Measurements from ENCODE around the gene PRKN.

DNA sequence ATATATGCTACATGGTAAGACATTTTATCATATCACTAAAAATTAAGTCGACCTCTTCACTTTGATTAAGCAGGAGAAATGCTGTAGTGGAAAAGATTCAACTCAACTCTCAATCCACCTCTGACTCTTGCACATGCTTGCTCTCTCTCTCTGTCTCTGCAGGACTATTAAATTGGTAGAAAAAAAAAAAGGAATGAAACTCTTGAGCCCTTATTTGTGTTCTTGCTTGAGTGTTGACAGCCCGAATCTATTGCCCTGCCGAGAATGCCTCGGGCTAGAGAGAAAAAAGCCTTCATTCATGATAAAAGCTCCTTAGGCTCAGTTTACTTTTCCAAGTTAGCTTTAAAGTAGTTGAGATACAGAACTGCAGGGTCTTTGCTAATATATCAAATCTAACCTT, 722.2 kb downstream of the PRKN start:
- TF ChIP-seq, protein P1, sequence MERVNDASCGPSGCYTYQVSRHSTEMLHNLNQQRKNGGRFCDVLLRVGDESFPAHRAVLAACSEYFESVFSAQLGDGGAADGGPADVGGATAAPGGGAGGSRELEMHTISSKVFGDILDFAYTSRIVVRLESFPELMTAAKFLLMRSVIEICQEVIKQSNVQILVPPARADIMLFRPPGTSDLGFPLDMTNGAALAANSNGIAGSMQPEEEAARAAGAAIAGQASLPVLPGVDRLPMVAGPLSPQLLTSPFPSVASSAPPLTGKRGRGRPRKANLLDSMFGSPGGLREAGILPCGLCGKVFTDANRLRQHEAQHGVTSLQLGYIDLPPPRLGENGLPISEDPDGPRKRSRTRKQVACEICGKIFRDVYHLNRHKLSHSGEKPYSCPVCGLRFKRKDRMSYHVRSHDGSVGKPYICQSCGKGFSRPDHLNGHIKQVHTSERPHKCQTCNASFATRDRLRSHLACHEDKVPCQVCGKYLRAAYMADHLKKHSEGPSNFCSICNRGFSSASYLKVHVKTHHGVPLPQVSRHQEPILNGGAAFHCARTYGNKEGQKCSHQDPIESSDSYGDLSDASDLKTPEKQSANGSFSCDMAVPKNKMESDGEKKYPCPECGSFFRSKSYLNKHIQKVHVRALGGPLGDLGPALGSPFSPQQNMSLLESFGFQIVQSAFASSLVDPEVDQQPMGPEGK (CRISPR knock-in tag; IDR thresholded peaks at IDR 0.05; ENCODE audit: borderline replicate concordance) = no peak
- TF ChIP-seq CSDC2 (CRISPR knock-in tag; IDR thresholded peaks at IDR 0.05) = no peak
- TF ChIP-seq ESRRG (CRISPR knock-in tag; IDR thresholded peaks at IDR 0.05) = no peak
- TF ChIP-seq ZNF70 (CRISPR knock-in tag; IDR thresholded peaks at IDR 0.05) = no peak
- TF ChIP-seq, protein P2, sequence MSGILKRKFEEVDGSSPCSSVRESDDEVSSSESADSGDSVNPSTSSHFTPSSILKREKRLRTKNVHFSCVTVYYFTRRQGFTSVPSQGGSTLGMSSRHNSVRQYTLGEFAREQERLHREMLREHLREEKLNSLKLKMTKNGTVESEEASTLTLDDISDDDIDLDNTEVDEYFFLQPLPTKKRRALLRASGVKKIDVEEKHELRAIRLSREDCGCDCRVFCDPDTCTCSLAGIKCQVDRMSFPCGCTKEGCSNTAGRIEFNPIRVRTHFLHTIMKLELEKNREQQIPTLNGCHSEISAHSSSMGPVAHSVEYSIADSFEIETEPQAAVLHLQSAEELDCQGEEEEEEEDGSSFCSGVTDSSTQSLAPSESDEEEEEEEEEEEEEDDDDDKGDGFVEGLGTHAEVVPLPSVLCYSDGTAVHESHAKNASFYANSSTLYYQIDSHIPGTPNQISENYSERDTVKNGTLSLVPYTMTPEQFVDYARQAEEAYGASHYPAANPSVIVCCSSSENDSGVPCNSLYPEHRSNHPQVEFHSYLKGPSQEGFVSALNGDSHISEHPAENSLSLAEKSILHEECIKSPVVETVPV (CRISPR knock-in tag; IDR thresholded peaks at IDR 0.05) = no peak
- TF ChIP-seq, protein P3, sequence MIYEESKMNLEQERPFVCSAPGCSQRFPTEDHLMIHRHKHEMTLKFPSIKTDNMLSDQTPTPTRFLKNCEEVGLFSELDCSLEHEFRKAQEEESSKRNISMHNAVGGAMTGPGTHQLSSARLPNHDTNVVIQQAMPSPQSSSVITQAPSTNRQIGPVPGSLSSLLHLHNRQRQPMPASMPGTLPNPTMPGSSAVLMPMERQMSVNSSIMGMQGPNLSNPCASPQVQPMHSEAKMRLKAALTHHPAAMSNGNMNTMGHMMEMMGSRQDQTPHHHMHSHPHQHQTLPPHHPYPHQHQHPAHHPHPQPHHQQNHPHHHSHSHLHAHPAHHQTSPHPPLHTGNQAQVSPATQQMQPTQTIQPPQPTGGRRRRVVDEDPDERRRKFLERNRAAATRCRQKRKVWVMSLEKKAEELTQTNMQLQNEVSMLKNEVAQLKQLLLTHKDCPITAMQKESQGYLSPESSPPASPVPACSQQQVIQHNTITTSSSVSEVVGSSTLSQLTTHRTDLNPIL (CRISPR knock-in tag; IDR thresholded peaks at IDR 0.05; ENCODE audit: low read depth) = no peak
- TF ChIP-seq RARB (CRISPR knock-in tag; IDR thresholded peaks at IDR 0.05) = no peak
- TF ChIP-seq ZFP30 (CRISPR knock-in tag; IDR thresholded peaks at IDR 0.05) = no peak
- TF ChIP-seq, protein P4, sequence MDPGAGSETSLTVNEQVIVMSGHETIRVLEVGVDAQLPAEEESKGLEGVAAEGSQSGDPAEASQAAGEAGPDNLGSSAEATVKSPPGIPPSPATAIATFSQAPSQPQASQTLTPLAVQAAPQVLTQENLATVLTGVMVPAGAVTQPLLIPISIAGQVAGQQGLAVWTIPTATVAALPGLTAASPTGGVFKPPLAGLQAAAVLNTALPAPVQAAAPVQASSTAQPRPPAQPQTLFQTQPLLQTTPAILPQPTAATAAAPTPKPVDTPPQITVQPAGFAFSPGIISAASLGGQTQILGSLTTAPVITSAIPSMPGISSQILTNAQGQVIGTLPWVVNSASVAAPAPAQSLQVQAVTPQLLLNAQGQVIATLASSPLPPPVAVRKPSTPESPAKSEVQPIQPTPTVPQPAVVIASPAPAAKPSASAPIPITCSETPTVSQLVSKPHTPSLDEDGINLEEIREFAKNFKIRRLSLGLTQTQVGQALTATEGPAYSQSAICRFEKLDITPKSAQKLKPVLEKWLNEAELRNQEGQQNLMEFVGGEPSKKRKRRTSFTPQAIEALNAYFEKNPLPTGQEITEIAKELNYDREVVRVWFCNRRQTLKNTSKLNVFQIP (CRISPR knock-in tag; IDR thresholded peaks at IDR 0.05; ENCODE audit: borderline replicate concordance, low read depth) = no peak
- TF ChIP-seq SNAI2 (CRISPR knock-in tag; IDR thresholded peaks at IDR 0.05) = no peak
- TF ChIP-seq, protein P5, sequence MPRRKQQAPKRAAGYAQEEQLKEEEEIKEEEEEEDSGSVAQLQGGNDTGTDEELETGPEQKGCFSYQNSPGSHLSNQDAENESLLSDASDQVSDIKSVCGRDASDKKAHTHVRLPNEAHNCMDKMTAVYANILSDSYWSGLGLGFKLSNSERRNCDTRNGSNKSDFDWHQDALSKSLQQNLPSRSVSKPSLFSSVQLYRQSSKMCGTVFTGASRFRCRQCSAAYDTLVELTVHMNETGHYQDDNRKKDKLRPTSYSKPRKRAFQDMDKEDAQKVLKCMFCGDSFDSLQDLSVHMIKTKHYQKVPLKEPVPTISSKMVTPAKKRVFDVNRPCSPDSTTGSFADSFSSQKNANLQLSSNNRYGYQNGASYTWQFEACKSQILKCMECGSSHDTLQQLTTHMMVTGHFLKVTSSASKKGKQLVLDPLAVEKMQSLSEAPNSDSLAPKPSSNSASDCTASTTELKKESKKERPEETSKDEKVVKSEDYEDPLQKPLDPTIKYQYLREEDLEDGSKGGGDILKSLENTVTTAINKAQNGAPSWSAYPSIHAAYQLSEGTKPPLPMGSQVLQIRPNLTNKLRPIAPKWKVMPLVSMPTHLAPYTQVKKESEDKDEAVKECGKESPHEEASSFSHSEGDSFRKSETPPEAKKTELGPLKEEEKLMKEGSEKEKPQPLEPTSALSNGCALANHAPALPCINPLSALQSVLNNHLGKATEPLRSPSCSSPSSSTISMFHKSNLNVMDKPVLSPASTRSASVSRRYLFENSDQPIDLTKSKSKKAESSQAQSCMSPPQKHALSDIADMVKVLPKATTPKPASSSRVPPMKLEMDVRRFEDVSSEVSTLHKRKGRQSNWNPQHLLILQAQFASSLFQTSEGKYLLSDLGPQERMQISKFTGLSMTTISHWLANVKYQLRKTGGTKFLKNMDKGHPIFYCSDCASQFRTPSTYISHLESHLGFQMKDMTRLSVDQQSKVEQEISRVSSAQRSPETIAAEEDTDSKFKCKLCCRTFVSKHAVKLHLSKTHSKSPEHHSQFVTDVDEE (CRISPR knock-in tag; IDR thresholded peaks at IDR 0.05) = no peak

Data from SK-N-SH treated with all-trans-retinoic acid at 6 μM for 48 hours (cell line).